Panc1 (cell line): ENCODE data around the gene RNF213. TPM values are rescaled to one million over a fixed set of nuclear protein-coding genes. Genes with fewer than 3 reads are reported as not detected.

Source experiments
- ATAC-seq: fragments of 200-7000 bp; cut with Tn5 transposase; 2 replicates; pipeline ENCODE4 v1.9.1; 2020; ENCODE audit warnings: mild to moderate bottlenecking, moderate library complexity
- BruUV-seq: library from RNA; stranded (reverse); fragments of 400-500 nt; replicated peaks from 2 replicates; lab custom pipeline; 2021; lab: Mats Ljungman, UMichigan
- CTCF ChIA-PET: fragments of 300-600 bp; sonication (Branson Sonifier 250); formaldehyde crosslinking; loops from one replicate; lab custom pipeline; 2022; ENCODE audit warnings: antibody characterized with exemption; lab: Charles Lee
- POLR2A ChIA-PET: fragments of 300-600 bp; sonication (Branson Sonifier 250); formaldehyde crosslinking; loops from one replicate; lab custom pipeline; 2022; ENCODE audit warnings: antibody characterized with exemption; lab: Charles Lee
- DNase-seq: peaks from one replicate; pipeline ENCODE4 v3.0.0-alpha.2; 2010; ENCODE audit warnings: low read depth, low spot score
- H3K27ac ChIP-seq: 2 replicates; pipeline ENCODE4 v1.5.1; 2011; ENCODE audit warnings: mild to moderate bottlenecking, low read length, inconsistent platforms
- H3K27me3 ChIP-seq: fragments of 200-500 bp; sonication (Bioruptor generic); 2 replicates; pipeline ENCODE4 v1.6.0; 2014; ENCODE audit warnings: low read length, inconsistent platforms; ENCODE audit not compliant: control insufficient read depth, insufficient read depth
- H3K36me3 ChIP-seq: fragments of 200-500 bp; sonication (Bioruptor generic); 2 replicates; pipeline ENCODE4 v1.5.1; 2014; ENCODE audit warnings: inconsistent platforms, mild to moderate bottlenecking, low read length, moderate library complexity; ENCODE audit not compliant: control insufficient read depth, insufficient read depth
- H3K4me1 ChIP-seq: 2 replicates; pipeline ENCODE4 v1.5.1; 2011; ENCODE audit warnings: inconsistent platforms, mild to moderate bottlenecking, low read length, moderate library complexity; ENCODE audit not compliant: control insufficient read depth, insufficient read depth
- H3K4me3 ChIP-seq, 2 experiments: 2 replicates each; pipeline ENCODE4 v1.5.1; 2011 to 2012; ENCODE audit warnings: low read depth in 2 of 2, low read length in 2 of 2, mild to moderate bottlenecking in 2 of 2, inconsistent platforms in 1 of 2, moderate library complexity in 1 of 2
- H3K9me3 ChIP-seq: fragments of 200-500 bp; sonication (Bioruptor generic); 2 replicates; pipeline ENCODE4 v1.5.1; 2014; ENCODE audit warnings: low read depth, mild to moderate bottlenecking, inconsistent platforms, low read length, moderate library complexity; ENCODE audit not compliant: control insufficient read depth, insufficient read depth
- CTCF ChIP-seq: fragments of 450-650 bp; IDR thresholded peaks from 2 replicates; pipeline ENCODE4 v1.5.1; 2017; ENCODE audit warnings: mild to moderate bottlenecking
- POLR2AphosphoS5 ChIP-seq: IDR thresholded peaks from 2 replicates; pipeline ENCODE4 v1.6.1; 2012; ENCODE audit warnings: mild to moderate bottlenecking, low read depth, low read length, moderate library complexity
- SIN3A ChIP-seq: IDR thresholded peaks from 2 replicates; pipeline ENCODE4 v1.6.1; 2012; ENCODE audit warnings: low read depth, mild to moderate bottlenecking, low read length, moderate library complexity, borderline replicate concordance; ENCODE audit not compliant: insufficient read depth
- TCF7L2 ChIP-seq: IDR thresholded peaks from 2 replicates; pipeline ENCODE4 v1.6.1; 2011; ENCODE audit warnings: mild to moderate bottlenecking, low read depth, low read length, inconsistent platforms
- in situ Hi-C: cut with HindIII; loops from 2 replicates; pipeline ENCODE4 v1.10.0; 2016; ENCODE audit warnings: low sequenced_read_pairs, low pct_unique_long_range_greater_than_20kb
- intact Hi-C: fragments of 100-400 bp; cut with micrococcal nuclease; formaldehyde crosslinking; loops from one replicate; pipeline ENCODE4 v1.10.0; 2022; ENCODE audit not compliant: unreplicated experiment
- total RNA-seq: library from RNA; stranded (reverse); gene quantifications from one replicate; pipeline ENCODE4 v1.2.1, GENCODE V29; 2021; ENCODE audit not compliant: unreplicated experiment
- TF ChIP-seq, protein P1 (sequence below), 2 experiments: IDR thresholded peaks; 2 replicates each; pipeline ENCODE4 v1.6.1; 2011 to 2012; ENCODE audit warnings: low read depth in 2 of 2, control low read depth in 1 of 2, low read length in 1 of 2, mild to moderate bottlenecking in 1 of 2, moderate library complexity in 1 of 2; ENCODE audit not compliant: insufficient read depth in 1 of 2

The RNF213 gene
- total RNA-seq, 1 experiment from 2014 or later = 230 TPM

- H3K9me3 ChIP-seq = no peaks in the 10 kb centered on the region
- no peak overlapping the region for H3K4me3 ChIP-seq
- DNase-seq = no peak
- no peak for ATAC-seq
- ChIA-PET POLR2A (no interaction called here), CTCF (no interaction called here)
- BruUV-seq = no TSS peak
- H3K36me3 ChIP-seq = peaks cover 14% of the 10 kb centered on the region; the same call in 1 of the 2 replicates
- no peaks in the 10 kb centered on the region for H3K4me1 ChIP-seq
- in situ Hi-C loops = no loop called here
- H3K27me3 ChIP-seq = no peaks in the 10 kb centered on the region
- TF ChIP-seq CTCF = no peak
- TF ChIP-seq SIN3A = no peak
- TF ChIP-seq, protein P1, sequence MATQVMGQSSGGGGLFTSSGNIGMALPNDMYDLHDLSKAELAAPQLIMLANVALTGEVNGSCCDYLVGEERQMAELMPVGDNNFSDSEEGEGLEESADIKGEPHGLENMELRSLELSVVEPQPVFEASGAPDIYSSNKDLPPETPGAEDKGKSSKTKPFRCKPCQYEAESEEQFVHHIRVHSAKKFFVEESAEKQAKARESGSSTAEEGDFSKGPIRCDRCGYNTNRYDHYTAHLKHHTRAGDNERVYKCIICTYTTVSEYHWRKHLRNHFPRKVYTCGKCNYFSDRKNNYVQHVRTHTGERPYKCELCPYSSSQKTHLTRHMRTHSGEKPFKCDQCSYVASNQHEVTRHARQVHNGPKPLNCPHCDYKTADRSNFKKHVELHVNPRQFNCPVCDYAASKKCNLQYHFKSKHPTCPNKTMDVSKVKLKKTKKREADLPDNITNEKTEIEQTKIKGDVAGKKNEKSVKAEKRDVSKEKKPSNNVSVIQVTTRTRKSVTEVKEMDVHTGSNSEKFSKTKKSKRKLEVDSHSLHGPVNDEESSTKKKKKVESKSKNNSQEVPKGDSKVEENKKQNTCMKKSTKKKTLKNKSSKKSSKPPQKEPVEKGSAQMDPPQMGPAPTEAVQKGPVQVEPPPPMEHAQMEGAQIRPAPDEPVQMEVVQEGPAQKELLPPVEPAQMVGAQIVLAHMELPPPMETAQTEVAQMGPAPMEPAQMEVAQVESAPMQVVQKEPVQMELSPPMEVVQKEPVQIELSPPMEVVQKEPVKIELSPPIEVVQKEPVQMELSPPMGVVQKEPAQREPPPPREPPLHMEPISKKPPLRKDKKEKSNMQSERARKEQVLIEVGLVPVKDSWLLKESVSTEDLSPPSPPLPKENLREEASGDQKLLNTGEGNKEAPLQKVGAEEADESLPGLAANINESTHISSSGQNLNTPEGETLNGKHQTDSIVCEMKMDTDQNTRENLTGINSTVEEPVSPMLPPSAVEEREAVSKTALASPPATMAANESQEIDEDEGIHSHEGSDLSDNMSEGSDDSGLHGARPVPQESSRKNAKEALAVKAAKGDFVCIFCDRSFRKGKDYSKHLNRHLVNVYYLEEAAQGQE (IDR thresholded peaks at IDR 0.05; ENCODE audit: insufficient read depth in 1 of 2, low read depth in 2 of 2, low read length in 1 of 2) = no peak
- TF ChIP-seq POLR2AphosphoS5 = no peak
- no peak for TF ChIP-seq TCF7L2
- H3K27ac ChIP-seq = no peak overlapping the region
- intact Hi-C loops = no loop called here
Observed at GRCh38 chr17:80393961-80394360, 133.3 kb downstream of the RNF213 start.

GRCh38 chr17:80394629-80395216 is 134.1 kb downstream of the RNF213 start:
- Histone ChIP-seq H3K4me1 (no peaks in the 10 kb centered on the region), H3K27ac (no peak overlapping the region), H3K4me3 (no peak overlapping the region), H3K9me3 (no peaks in the 10 kb centered on the region), H3K27me3 (no peaks in the 10 kb centered on the region), H3K36me3 (peaks cover 12% of the 10 kb centered on the region; the same call in 1 of the 2 replicates)
- ChIA-PET CTCF (no interaction called here), POLR2A (no interaction called here)
- intact Hi-C loops (no loop called here), in situ Hi-C loops (no loop called here)
- no peak for TF ChIP-seq POLR2AphosphoS5
- TF ChIP-seq, protein P1 (IDR thresholded peaks at IDR 0.05; ENCODE audit: insufficient read depth in 1 of 2, low read depth in 2 of 2, low read length in 1 of 2) = no peak
- TF ChIP-seq SIN3A = no peak
- no peak for TF ChIP-seq CTCF
- TF ChIP-seq TCF7L2 = no peak
- ATAC-seq = no peak
- no peak for DNase-seq
- TSS peak; percentile 79 for BruUV-seq
